COLO829 (cell line): ENCODE results near the gene SLC18A3.

ENCODE experiments used
- DNase-seq: peaks from one replicate; pipeline ENCODE4 v3.0.0; 2012; ENCODE audit warnings: low spot score

The SLC18A3 gene

DNA sequence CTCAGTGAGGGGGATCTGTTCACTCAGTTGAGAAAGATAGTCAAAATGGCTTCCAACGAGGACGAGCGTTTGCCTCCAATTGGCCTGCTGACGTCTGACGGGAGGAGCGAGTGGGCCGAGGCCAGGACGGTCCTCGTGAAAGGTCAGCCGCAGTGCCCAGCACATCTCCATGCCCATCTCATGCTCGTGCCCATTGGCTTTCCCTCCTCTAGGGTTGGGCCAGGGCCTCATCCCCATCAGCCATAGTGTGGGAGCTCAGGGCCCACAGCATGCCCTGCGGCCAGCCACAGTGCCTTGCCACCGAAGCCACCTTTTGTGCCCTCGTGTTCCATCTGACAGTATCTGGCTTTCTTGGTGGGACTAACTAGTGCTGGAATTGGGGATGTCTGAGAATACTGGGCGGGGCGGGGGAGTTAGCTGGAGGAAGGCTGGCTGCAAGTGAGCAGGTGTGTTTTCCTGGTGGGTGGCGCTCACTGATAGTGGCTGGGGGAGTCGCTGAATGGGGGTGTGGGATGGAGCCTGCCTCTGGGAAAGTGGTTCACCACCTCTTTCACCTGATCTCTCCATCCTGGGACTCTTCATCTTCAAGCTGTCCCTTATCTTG lies 17.6 kb downstream of the SLC18A3 start:
- DNase-seq = no peak

DNA sequence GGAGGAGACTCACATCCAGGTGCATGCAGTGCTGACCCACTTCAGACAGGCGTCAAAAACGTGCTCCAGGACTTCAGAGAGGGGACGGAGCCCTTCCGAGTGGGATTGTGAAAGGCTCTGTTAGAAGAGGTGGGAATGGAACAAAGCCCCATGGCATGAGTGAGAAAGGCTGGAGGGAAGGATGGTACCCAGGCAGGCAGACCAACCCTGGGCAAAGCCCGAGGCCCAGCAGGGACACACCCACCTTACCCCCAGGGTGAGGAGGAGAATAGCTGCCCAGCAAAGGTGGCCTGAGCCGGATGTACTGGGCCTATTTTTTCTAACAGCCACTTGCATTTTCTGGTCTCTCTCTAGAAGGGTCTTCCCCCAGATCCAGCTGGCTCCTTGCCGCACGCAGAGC lies 18.5 kb downstream of the SLC18A3 start:
- no peak for DNase-seq

- no peak for DNase-seq
These were observed 19.3 kb downstream of the SLC18A3 start for GRCh38 chr10:49629431-49629881.

GRCh38 chr10:49631975-49632374 lies 21.9 kb downstream of the SLC18A3 start:
- DNase-seq = no peak

GRCh38 chr10:49632406-49633317 lies 22.6 kb downstream of the SLC18A3 start:
- no peak for DNase-seq

GRCh38 chr10:49633327-49634068 lies 23.4 kb downstream of the SLC18A3 start:
- DNase-seq = no peak

GRCh38 chr10:49634069-49634660 lies 24.1 kb downstream of the SLC18A3 start:
- DNase-seq = no peak

DNA sequence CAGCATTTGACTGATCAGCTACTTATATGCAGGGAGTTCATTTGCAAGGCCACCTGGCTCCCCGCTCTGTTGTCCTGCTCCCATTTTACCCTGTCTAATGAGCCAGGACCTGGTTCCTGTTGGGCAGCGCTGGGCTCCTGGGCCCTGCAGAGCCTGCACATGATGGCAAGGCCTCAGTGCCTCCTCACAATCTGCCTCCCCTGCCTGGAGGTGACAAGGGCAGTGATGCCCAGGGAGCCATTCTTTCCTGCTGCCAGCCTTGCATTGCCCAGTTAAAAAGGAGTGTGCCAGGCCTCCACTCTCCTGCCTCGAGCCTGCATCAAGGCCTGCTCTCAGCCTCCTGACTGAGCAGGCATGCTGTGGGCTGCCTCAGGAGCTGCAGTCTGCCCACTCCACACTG lies 32.2 kb downstream of the SLC18A3 start:
- DNase-seq = no peak

GRCh38 chr10:49643241-49644034 lies 33.3 kb downstream of the SLC18A3 start:
- DNase-seq = no peak

- DNase-seq = no peak
These were observed 34.0 kb downstream of the SLC18A3 start for GRCh38 chr10:49644035-49644646.

GRCh38 chr10:49645417-49645816 lies 35.3 kb downstream of the SLC18A3 start:
- no peak for DNase-seq

DNA sequence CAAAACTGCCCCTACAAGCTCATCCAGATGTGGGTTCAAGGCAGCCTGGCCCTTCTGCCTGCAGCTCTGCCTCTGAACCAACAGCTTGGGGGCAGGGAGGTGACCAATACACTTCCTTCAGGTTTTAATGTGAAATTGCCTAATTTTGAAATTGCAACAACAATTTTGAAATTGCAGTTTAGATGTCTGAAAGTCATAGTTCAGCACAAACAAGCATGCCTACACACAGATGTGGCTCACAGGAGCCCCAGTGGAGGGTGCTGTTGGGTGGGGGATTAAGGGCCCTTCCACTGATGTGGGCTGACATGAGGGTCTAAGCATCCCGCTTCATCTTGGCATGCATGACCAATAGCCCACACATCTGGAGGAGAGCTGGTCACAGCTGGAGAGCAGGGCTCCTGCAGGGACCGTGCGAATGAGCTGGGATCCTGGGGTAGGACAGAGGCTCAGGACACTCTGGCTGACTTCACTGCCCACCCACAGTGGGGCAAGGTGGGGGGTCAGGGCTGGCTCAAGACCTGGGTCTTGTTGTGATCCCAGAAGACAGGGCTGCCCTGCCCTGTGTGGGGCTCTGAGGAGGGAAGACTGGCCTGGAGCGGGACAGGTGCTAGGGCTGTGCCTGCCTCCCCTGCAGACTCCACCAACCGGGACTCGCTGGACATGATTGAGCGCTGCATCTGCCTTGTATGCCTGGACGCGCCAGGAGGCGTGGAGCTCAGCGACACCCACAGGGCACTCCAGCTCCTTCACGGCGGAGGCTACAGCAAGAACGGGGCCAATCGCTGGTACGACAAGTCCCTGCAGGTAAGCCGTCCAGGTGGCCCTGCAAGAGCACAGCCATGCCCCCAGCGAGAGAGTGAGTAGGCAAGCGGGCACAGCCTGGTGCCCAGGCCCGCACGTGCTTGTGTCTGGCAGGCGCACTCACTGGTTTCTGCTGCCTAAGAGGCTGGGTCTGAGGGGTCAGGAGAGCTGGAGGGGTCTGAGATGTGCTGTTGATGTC lies 36.1 kb downstream of the SLC18A3 start:
- no peak for DNase-seq

DNA sequence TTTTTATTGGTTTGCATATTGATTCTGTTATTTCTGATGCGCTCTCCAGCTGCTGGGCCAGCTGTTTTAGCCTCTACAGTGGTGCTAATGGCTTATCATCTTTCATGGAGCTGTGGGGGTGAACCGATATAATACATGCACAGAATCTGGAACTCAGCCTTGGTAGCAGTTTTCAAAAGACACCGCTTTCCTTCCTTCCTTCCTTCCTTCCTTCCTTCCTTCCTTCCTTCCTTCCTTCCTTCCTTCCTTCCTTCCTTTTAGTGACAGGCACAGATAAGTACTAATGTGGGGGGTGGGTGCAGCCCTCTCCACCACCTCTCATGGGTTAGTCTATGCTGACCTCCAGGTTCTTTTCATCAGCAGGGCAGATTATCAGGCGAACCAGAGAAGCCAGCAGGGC lies 37.4 kb downstream of the SLC18A3 start:
- DNase-seq = no peak

DNA sequence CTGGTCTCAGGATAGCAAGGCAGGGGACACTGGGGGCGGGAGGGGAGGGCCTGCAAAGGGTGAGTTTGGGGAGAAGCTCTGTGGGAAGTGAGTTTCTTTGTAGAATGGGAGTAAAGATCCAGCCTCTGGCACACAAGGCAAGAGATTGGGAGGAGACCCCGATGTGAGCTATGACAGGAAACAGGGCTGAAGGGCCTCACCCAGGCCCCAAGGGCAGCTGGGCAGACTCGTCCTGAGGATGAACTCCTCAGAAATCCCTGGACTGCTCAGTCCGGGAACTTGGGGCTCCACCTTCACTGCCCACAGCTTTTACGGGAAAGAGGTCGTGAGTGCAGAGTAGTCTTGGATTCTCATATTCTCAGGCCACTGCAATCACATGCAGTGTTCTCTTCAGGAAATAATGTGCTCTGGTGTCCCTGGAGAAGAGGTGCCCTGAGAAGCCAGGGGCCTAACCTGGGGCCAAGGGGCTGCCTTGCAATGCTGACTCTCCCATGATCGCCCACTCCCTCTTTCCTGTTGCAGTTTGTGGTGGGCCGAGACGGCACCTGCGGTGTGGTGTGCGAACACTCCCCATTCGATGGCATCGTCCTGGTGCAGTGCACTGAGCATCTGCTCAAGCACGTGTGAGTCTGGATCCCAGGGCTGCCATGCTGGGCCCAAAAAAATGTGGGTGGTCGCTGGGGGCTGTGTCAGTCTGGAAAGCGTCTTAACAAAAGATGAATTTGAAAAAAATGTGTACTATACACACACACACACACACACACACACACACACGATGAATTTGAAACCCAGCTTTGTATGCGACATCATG lies 38.1 kb downstream of the SLC18A3 start:
- no peak for DNase-seq

DNA sequence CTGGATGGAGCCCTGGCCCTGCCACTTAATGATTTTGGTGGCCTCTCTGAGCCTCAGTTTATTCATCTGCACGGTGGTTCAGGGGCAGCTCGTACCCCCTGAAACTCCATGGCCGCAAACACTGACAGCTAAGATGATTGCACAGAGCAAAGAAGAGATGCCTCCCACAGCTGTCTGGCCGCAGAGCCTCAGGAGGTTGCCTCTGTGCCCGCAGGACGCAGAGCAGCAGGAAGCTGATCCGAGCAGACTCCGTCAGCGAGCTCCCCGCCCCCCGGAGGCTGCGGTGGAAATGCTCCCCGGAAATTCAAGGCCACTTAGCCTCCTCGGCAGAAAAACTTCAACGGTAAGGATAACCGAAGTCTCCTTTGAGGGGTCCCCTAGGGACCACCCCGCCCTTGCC lies 39.2 kb downstream of the SLC18A3 start:
- DNase-seq = no peak

- DNase-seq = no peak
These were observed 40.0 kb downstream of the SLC18A3 start for GRCh38 chr10:49649936-49650723.

- DNase-seq = no peak
These were observed 40.6 kb downstream of the SLC18A3 start for GRCh38 chr10:49650724-49651034.
